HG02759 (cell line): ENCODE data around the gene DPYSL3.

Source experiments
- ATAC-seq: cut with Tn5 transposase; IDR thresholded peaks from one replicate; pipeline ENCODE4 v1.9.1; 2021; ENCODE audit warnings: mild to moderate bottlenecking, moderate library complexity; ENCODE audit not compliant: unreplicated experiment

The DPYSL3 gene

GRCh38 chr5:147441191-147441695 is 68.6 kb downstream of the DPYSL3 start:
- ATAC-seq: no peak

GRCh38 chr5:147439254-147439653 is 70.6 kb downstream of the DPYSL3 start:
- no peak for ATAC-seq

GRCh38 chr5:147437161-147437596 is 72.7 kb downstream of the DPYSL3 start:
- no peak for ATAC-seq

GRCh38 chr5:147436596-147436995 is 73.3 kb downstream of the DPYSL3 start:
- no peak for ATAC-seq

DNA sequence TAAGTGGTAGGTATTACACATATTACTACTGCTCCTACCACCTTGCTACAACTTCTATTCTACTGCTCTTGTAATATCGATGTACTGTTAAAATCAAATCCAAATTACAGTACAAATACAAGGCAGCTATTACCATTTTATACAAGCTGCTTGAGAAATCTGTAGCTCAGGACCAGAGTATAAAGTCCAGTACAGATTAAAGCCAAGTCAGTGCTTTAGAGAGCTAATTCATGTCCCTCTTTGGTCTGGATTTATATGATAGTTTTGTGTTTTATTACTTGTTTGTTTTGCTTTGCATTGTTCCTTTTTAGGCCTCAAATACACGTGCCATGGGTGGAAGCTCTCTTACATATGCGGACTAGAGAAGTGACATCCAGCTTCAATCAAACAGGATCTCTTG is 75.8 kb downstream of the DPYSL3 start:
- ATAC-seq: no peak

- ATAC-seq: no peak
Observed at GRCh38 chr5:147432323-147432722, 77.5 kb downstream of the DPYSL3 start.

- ATAC-seq: no peak
Observed at GRCh38 chr5:147431586-147431985, 78.3 kb downstream of the DPYSL3 start.

GRCh38 chr5:147430628-147431027 is 79.2 kb downstream of the DPYSL3 start:
- ATAC-seq: no peak

GRCh38 chr5:147427521-147428401 is 82.1 kb downstream of the DPYSL3 start:
- no peak for ATAC-seq

DNA sequence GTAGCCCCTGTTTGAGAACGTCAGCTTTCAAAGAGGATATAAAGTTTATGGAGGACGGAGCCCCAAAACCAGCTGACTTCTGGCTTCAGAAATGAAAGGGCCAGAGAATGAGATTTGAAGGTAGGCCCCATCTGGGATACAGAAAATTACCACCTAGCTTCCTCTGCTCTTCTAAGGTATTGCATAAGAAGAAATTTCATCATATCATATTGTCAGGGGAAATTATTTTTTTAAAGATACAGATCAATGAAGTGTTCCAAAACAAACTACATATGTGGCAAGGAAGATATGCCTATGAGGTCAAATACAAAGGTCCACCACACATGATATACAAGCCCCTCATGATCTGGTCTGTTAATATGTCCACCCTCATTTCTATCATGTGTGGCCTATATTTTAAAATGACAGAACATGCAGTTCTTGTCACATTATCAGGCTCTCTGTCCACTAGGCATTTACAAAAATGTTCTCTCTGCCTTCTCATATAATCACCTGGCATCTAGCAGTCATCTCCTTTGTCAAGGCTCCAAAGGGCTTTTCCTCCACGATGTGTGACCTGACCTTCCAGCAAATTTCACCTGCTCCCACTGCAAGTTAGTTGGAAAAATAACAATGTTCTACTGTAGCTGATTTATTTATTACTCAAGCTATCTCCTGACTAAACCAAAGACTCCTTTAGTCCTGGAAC is 83.1 kb downstream of the DPYSL3 start:
- no peak for ATAC-seq

DNA sequence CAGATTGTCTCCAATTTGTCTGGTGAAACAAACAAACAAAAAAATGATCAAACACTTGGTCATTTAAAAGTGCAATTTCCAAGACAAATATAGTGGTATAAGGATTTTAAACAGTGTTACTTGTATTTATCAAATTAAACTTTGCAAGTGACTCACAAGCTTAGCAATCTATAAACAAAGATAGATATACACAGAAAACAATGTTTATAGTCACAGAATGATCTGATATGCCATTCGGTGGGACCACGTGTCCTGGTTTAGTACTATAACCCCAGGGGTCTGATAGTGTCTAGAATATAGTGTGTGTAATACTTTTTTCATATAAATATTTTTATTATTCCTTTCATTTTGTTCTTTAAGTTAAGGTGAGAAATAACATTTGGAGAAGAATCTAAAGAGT is 91.3 kb downstream of the DPYSL3 start:
- ATAC-seq: no peak

DNA sequence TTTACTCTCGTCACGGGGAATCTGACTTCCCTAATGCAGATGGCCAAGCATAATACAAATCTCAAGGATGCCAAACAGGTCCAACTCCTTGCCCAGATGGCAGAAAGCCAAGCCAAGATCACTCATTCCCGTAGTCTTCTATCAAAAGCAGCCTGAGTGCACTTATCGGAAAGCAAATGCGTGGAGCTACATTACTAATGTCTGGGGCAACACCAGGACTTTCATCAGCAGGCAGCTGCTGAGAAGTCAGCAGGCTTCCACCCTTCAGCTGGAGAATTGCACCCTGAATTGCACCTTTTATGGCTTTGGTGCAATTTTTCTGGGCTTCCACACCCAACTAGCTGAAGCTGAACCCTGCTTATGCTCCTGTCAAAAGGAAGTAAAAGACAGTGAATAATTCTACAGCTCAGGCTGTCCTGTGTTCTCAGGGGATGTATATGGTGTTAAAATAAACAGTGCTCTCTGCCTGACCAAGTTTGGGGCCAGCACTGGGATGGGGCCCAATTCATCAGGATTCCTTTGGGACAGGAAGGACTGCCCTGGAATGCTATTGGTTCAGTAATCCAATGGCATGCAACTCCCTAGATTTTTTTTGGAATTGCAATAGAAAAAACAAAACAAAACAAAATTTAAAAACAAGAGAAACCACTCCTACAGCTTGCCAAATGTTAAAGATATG is 92.6 kb downstream of the DPYSL3 start:
- no peak for ATAC-seq

GRCh38 chr5:147415651-147416050 is 94.2 kb downstream of the DPYSL3 start:
- ATAC-seq: no peak

GRCh38 chr5:147413266-147413665 is 96.6 kb downstream of the DPYSL3 start:
- no peak for ATAC-seq

GRCh38 chr5:147412561-147412960 is 97.3 kb downstream of the DPYSL3 start:
- ATAC-seq: no peak

DNA sequence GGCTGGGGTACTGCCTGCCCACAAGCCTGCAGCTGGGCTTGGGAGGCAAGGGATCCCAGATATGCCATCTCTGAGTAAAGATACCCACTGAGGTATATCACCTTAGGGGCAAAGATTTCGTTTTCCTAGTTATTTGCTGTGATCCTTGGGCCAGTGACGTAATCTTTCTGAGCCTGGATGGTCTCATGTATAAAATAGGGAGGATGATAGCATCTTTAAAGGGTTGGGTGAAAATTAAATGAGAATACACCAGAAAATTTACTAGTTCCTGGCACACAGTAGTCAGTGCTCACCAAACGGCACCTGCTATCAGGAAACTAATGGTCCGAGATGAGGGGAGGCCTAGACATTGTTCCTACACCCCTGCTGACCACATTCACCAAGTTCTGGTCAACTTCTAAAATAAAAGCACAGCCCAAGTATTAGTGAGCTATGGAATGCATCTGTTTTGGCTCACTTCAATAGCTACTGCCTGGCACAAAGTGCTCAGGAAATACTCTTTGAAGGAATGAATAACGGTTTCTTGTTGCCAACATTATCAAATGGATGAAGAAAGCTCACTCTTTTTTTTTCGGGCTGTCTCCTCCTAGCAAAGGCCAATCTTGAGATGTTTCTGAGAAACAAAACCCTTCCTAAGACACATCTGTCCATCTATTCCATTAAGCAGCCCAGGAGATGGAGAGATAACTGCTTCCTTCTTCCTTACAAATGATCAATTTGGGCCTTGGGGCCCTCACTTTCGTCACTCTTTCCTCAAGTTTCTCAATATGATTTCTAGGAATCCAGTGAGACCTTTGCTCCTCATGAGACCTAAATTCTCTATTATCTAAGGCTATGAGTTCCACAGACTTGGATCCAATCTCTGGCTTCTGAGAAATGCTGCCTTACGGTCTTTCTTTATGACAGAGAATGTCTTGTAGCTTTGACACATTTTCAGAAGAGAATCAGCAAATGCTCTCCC is 98.2 kb downstream of the DPYSL3 start:
- no peak for ATAC-seq

DNA sequence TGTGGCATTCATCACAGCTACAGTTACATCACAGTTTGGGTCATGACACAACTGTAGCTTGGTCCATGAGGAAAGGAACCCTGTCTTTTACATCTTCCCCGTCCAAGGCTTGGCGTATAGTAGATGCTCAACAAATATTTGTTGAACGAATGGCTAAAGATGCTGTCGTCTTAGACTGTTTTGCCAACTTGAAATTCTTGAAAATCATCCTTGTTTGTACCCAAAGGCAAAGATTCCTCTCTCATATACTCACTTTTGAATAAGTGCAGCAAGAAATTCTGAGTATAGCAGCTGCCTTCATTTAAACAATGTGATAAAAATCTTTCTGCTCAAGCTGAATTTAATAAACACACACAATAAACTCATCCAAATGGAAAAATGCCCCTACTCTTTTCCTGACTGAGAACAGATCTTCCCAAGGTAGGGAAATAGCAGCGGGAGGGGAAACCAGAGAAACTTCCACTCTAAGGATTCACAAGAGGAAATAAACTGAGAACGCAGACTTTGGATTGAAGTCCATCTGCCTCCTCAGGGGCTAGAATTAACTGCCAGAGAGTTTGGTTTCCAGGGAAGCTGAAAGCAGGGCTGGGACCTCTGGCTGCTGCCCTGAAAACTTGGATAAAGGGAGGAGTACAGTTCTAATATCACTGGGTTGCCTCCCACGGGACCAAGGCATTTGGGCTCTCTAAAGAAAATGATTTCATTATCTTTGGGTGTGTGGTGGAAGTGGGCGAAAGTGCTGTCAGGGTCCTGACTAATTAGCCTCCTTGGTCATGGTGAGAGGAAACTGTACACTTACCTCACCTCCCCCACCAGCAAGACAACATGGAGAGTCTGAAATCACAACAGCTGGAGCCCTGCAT is 99.1 kb downstream of the DPYSL3 start:
- ATAC-seq: no peak

GRCh38 chr5:147408980-147409379 is 100.9 kb downstream of the DPYSL3 start:
- ATAC-seq: no peak

- no peak for ATAC-seq
Observed at GRCh38 chr5:147407094-147407681, 102.7 kb downstream of the DPYSL3 start.
